Astrocyte (in vitro differentiated cells and primary cell): ENCODE measurements around the gene FHAD1. TPM values are rescaled to one million over a fixed set of nuclear protein-coding genes. Genes with fewer than 3 reads are reported as not detected.

Experiments used
- DNase-seq: peaks from one replicate; pipeline ENCODE4 v3.0.0-alpha.2; 2010; ENCODE audit warnings: low read depth
- FAIRE-seq: peaks from 2 replicates; lab custom pipeline; 2011; peaks lifted over from hg19 to GRCh38; lab: Jason Lieb, UNC
- H2AFZ ChIP-seq: 2 replicates; pipeline ENCODE4 v1.6.0; 2012; ENCODE audit warnings: low read depth, low read length, inconsistent platforms
- H3K27ac ChIP-seq: 2 replicates; pipeline ENCODE4 v1.5.1; 2011; ENCODE audit warnings: low read depth, low read length, inconsistent platforms
- H3K27me3 ChIP-seq: 2 replicates; pipeline ENCODE4 v1.6.0; 2011; ENCODE audit warnings: low read length, inconsistent platforms; ENCODE audit not compliant: insufficient read depth
- H3K36me3 ChIP-seq: 2 replicates; pipeline ENCODE4 v1.5.1; 2011; ENCODE audit warnings: low read length, inconsistent platforms; ENCODE audit not compliant: insufficient read depth
- H3K4me1 ChIP-seq: 2 replicates; pipeline ENCODE4 v1.5.1; 2011; ENCODE audit warnings: low read length, inconsistent platforms; ENCODE audit not compliant: insufficient read depth
- H3K4me2 ChIP-seq: 2 replicates; pipeline ENCODE4 v1.6.0; 2012; ENCODE audit warnings: low read length, inconsistent platforms
- H3K4me3 ChIP-seq: 2 replicates; pipeline ENCODE4 v1.5.1; 2011; ENCODE audit warnings: low read depth, mild to moderate bottlenecking, low read length, inconsistent platforms; ENCODE audit not compliant: insufficient read depth
- H3K79me2 ChIP-seq: 2 replicates; pipeline ENCODE4 v1.6.0; 2012; ENCODE audit warnings: mild to moderate bottlenecking, low read length, inconsistent platforms; ENCODE audit not compliant: insufficient read depth
- H3K9ac ChIP-seq: 2 replicates; pipeline ENCODE4 v1.6.0; 2012; ENCODE audit warnings: mild to moderate bottlenecking, low read length, inconsistent platforms
- H3K9me3 ChIP-seq: 2 replicates; pipeline ENCODE4 v1.5.1; 2012; ENCODE audit warnings: low read depth, mild to moderate bottlenecking, low read length, inconsistent platforms; ENCODE audit not compliant: insufficient read depth
- H4K20me1 ChIP-seq: 2 replicates; pipeline ENCODE4 v1.6.0; 2012; ENCODE audit warnings: low read length, inconsistent platforms; ENCODE audit not compliant: insufficient read depth
- H3K27ac Mint-ChIP-seq: one replicate; pipeline ENCODE4 v1.8.0; 2021; ENCODE audit warnings: mild to moderate bottlenecking, mixed read lengths; ENCODE audit not compliant: unreplicated experiment
- H3K27me3 Mint-ChIP-seq: one replicate; pipeline ENCODE4 v1.8.0; 2021; ENCODE audit warnings: low read depth, mixed read lengths; ENCODE audit not compliant: unreplicated experiment
- H3K36me3 Mint-ChIP-seq: one replicate; pipeline ENCODE4 v1.8.0; 2021; ENCODE audit warnings: low read depth, mixed read lengths; ENCODE audit not compliant: unreplicated experiment
- H3K4me1 Mint-ChIP-seq: one replicate; pipeline ENCODE4 v1.8.0; 2021; ENCODE audit warnings: low read depth, mixed read lengths; ENCODE audit not compliant: unreplicated experiment
- H3K4me3 Mint-ChIP-seq: one replicate; pipeline ENCODE4 v1.8.0; 2021; ENCODE audit warnings: mild to moderate bottlenecking, moderate library complexity, mixed read lengths; ENCODE audit not compliant: unreplicated experiment
- H3K9me3 Mint-ChIP-seq: one replicate; pipeline ENCODE4 v1.8.0; 2021; ENCODE audit warnings: mild to moderate bottlenecking, mixed read lengths; ENCODE audit not compliant: unreplicated experiment
- CTCF ChIP-seq: IDR thresholded peaks from 2 replicates; pipeline ENCODE4 v1.5.1; 2011; ENCODE audit warnings: low read depth, mild to moderate bottlenecking, inconsistent platforms, low read length, moderate library complexity; ENCODE audit not compliant: insufficient read depth
- EZH2 ChIP-seq: IDR thresholded peaks from 2 replicates; pipeline ENCODE4 v1.6.1; 2012; ENCODE audit warnings: mild to moderate bottlenecking, low read length, inconsistent platforms; ENCODE audit not compliant: insufficient read depth
- total RNA-seq: library from RNA; stranded (reverse); gene quantifications from 2 replicates; pipeline ENCODE4 v1.2.1, GENCODE V29; 2021

The FHAD1 gene
- total RNA-seq, 1 donor from 2014 or later = 0.25 TPM

- H3K4me3 ChIP-seq = no peak overlapping the region
- DNase-seq = no peak
- no peak overlapping the region for H3K4me2 ChIP-seq
- peaks cover 4% of the 10 kb centered on the region for H3K27me3 Mint-ChIP-seq
- no peak overlapping the region for H3K9ac ChIP-seq
- TF ChIP-seq CTCF (no peak), EZH2 (no peak)
- H3K9me3 Mint-ChIP-seq = no peaks in the 10 kb centered on the region
- H3K79me2 ChIP-seq = no peaks in the 10 kb centered on the region
- no peaks in the 10 kb centered on the region for H4K20me1 ChIP-seq
- H3K4me3 Mint-ChIP-seq = no peak overlapping the region
- no peak overlapping the region for H3K27ac Mint-ChIP-seq
- H3K4me1 ChIP-seq = no peaks in the 10 kb centered on the region
- FAIRE-seq = no peak
- no peaks in the 10 kb centered on the region for H3K36me3 ChIP-seq
- no peaks in the 10 kb centered on the region for H3K9me3 ChIP-seq
- no peak overlapping the region for H3K27ac ChIP-seq
- no peak overlapping the region for H2AFZ ChIP-seq
- peaks cover 31% of the 10 kb centered on the region for H3K36me3 Mint-ChIP-seq
- peaks cover 1% of the 10 kb centered on the region for H3K4me1 Mint-ChIP-seq
- H3K27me3 ChIP-seq = no peaks in the 10 kb centered on the region
Measured at GRCh38 chr1:15220024-15220392, 27.0 kb upstream of the FHAD1 start.

GRCh38 chr1:15220825-15221431 is 26.1 kb upstream of the FHAD1 start:
- Mint-ChIP-seq H3K4me3 (no peak overlapping the region), H3K27ac (no peak overlapping the region), H3K4me1 (peaks cover 1% of the 10 kb centered on the region), H3K36me3 (peaks cover 34% of the 10 kb centered on the region), H3K27me3 (peaks cover 4% of the 10 kb centered on the region), H3K9me3 (no peaks in the 10 kb centered on the region)
- Histone ChIP-seq H3K36me3 (no peaks in the 10 kb centered on the region), H3K4me1 (no peaks in the 10 kb centered on the region), H3K79me2 (no peaks in the 10 kb centered on the region), H2AFZ (no peak overlapping the region), H3K4me3 (no peak overlapping the region), H3K27ac (no peak overlapping the region), H3K4me2 (no peak overlapping the region), H3K9ac (no peak overlapping the region), H3K9me3 (no peaks in the 10 kb centered on the region), H4K20me1 (no peaks in the 10 kb centered on the region), H3K27me3 (no peaks in the 10 kb centered on the region)
- TF ChIP-seq EZH2 (no peak), CTCF (no peak)
- FAIRE-seq = no peak
- no peak for DNase-seq

GRCh38 chr1:15222653-15223303 is 24.2 kb upstream of the FHAD1 start:
- no peaks in the 10 kb centered on the region for H3K79me2 ChIP-seq
- Mint-ChIP-seq H3K4me1 (peaks cover 1% of the 10 kb centered on the region), H3K27ac (no peak overlapping the region), H3K9me3 (no peaks in the 10 kb centered on the region), H3K27me3 (peaks cover 7% of the 10 kb centered on the region), H3K36me3 (peaks cover 32% of the 10 kb centered on the region), H3K4me3 (no peak overlapping the region)
- no peak for DNase-seq
- H3K9ac ChIP-seq = no peak overlapping the region
- TF ChIP-seq CTCF = no peak
- TF ChIP-seq EZH2 = no peak
- H3K27me3 ChIP-seq = peaks cover 2% of the 10 kb centered on the region
- no peak overlapping the region for H3K27ac ChIP-seq
- FAIRE-seq = no peak
- H3K4me1 ChIP-seq = no peaks in the 10 kb centered on the region
- H3K9me3 ChIP-seq = no peaks in the 10 kb centered on the region
- H3K4me2 ChIP-seq = no peak overlapping the region
- H3K36me3 ChIP-seq = no peaks in the 10 kb centered on the region
- no peak overlapping the region for H2AFZ ChIP-seq
- no peaks in the 10 kb centered on the region for H4K20me1 ChIP-seq
- no peak overlapping the region for H3K4me3 ChIP-seq
